Mesenteric fat pad (tissue), 1 donor: ENCODE results near the gene PRM2. TPM values are rescaled to one million over a fixed set of nuclear protein-coding genes. Genes with fewer than 3 reads are reported as not detected.
"Not testable (repeated sequence)": the region's sequence is repeated elsewhere in the genome, so short reads cannot be mapped to it uniquely, and the experiment has no call there.

Experiments used
- DNase-seq: peaks from one replicate; pipeline ENCODE4 v3.0.0-alpha.2; 2020; ENCODE audit warnings: low spot score
- total RNA-seq: library from RNA; stranded (reverse); fragmentation: NEBNext Ultra II Directional; extraction: Animal tissue kit (Norgen Biotek cat#: 25700); gene quantifications from one replicate; pipeline ENCODE4 v1.2.1, GENCODE V29; 2021
- donor health status: DM: yes; HTN: yes; CAD: no.

PRM2 gene
- total RNA-seq, 1 donor from 2014 or later, result not detected

DNA sequence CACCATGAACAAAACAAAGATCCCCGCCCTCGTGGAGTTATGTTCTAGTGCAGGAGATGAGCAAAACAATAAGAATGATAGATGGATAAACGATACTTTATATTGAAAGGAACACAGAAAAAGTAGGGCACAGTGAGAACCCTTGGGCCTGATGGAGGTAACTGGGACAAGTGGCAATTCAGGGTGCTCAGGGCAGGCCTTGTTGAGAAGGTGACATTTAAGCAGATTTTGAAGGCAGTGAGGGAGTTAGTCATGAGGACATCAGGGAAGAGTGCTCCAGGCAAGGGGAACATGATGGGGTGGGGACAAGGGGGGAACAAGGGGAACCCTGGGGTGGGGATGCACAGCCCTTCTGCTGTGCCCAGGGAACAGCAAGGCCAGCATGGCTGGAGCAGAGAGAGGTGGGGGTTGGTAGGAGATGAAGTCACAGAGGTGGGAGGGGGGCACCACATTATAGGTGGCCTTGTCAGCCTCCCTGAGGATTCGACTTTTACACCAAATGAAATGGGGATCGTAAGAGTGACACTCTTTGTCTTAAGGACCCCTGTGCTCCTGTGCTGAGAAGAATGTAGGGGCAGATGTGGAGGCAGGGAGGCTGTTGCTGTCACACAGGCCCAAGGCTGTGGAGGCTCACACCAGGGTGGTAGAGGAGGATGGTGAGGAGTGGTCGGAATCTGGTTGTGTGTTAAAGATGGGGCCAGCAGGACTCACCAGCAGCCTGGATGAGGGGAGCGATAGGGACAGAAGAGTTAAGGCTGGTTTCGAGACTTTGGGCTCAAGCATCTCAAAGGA lies 14.0 kb upstream of the PRM2 start:
- no peak for DNase-seq

DNA sequence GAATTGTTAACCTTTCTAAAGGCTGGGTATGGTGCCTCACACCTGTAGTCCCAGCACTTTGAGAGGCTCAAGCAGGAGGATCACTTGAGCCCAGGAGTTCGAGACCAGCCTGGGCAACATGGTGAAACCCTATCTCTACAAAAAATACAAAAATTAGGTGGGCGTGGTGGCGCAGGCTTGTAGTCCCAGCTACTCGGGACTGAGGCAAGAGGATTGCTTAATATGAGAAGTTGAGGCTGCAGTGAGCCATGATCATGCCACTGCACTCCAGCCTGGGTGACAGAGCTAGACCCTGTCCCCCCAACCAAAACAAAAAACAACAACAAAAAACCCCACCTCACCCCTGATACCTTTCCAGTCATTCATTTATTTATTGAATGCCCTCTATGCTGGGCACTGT lies 13.4 kb upstream of the PRM2 start:
- not testable (repeated sequence) for DNase-seq

DNA sequence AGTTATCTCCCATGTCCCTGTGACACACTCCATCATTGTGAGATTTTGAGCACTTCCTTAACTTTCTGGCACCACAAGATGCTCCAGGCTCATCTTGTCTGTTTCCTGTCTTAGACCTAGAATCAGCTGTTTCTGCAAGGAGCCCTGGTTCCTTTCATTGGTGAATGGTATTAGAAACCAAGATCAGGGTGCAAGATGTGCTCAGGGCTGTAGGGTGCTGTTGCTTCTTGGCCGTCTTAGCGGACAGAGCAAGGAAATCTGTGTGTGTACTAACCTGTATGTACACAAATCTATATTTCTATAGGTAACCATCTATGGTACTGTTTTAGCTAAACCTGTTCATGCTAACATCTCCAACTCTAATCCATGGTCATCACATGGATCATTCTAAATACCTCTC lies 12.9 kb upstream of the PRM2 start:
- no peak for DNase-seq

DNA sequence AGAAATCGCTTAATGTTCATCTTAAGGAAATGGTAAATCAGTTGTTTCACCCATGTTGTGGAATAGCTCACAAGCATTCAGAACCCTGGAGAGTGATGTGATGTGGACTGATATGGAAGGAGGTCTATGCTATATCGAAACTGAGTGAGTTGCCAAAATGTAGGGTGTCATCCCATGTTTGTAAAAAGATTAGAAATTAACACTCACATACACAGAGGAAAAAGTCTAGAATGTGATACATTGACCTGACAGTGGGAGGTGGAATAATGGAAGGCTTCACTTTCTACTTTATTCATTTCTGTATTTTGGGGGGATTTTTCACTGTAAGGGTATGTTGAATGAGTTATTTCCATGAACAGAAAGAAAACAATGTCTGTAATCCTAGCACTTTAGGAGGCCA lies 9.6 kb upstream of the PRM2 start:
- DNase-seq, result no peak

DNA sequence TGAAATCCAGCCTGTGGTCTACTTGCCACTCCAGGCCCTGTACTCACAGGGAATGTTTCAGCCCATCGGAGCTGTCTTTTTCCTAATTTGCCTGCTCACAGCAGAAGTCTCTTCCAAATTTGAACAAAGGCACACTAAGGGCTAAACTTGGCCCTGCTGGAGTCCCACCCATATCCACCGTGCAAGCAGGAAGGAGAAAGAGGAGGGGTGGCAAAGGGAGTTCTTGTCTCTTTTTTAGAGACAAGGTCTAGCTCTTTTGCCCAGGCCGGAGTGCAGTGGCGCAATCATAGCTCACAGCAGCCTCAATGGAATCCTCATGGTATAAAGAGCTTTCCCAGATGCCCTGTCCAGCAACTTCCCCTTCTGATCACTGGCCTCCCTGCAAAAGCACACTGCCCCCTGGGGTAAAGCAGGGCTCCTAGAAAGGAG lies 7.6 kb upstream of the PRM2 start:
- DNase-seq, result no peak

DNA sequence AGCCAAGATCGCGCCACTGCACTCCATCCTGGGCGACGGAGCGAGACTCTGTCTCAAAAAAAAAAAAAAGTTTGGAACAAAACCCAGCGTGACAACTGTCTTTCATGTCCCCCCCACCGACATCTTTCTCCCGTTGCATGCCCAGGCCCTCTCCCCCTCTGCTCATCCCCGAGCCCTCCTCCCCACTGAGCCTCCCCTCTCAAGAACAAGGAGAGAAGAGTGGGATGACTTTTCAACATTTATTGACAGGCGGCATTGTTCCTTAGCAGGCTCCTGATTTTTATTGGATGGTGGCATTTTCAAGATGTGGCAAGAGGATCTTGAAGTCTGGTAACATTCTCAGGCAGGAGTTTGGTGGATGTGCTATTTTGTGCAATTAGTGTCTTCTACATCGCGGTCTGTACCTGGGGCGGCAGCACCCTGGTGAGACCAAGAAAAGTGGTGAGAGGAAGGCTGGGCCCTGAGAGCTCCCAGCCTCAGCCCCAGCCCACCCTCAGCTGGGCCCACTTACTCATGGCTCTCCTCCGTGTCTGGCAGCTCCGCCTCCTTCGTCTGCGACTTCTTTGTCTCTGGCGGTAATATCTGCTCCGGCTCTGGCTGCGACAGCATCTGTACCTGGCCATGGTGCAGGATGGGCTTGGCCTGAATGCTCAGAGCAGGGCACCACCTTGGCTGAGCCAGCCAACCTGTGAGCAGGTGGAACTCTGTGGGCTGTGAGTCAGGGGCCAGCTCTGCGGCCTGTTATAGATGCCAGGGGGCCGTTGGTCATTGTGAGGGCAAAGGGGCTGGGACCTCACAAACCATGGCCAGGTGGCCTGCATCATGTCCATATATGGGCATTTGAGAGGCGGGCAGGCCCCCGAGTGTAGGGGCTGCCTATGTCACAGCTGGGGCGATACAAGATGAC lies 4.6 kb upstream of the PRM2 start, which contains the start of gene PRM1:
PRM1 (minus strand) TSS at position 715 of the 907 bp plus-strand sequence; CDS start at position 623, 92 bp downstream.
- no peak for DNase-seq

DNA sequence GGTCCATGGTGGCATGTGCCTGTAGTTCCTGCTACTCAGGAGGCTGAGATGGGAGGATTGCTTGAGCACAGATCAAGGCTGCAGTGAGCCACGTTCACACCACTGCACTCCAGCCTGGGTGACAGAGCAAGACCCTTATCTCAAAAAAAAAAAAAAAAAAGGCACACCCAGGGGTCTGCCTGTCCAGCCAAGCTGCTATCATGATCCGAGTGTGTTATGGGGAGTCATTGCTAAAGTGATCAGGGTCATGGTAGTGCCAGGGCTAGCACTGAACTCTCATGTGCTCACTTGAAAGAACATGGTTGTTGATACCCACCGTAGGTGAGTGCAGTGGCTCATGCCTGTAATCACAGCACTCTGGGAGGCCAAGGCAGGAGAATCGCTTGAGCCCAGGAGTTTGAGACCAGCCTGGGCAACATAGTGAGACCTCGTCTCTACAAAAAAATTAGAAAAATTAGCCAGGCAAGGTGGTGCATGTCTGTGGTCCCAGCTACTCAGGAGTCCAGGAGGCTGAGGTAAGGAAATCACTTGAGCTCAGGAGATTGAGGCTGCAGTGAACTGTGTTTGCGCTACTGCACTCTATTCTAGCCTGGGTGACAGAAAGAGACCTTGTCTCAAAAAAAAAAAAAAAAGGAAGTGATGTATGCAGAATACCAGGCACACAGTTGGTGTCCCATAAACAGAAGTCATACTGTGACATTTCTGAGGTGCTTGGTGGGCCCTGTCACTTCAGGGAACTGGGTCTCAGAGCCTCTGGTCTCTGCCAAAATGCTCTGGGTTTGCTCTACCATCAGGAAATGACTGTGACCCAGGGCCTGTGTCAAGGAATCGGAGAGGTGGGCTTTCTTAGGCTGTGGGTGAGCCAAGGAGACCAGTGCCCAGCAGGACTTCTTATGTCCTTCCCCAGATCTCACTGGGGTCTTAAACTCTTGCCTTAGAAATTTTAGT lies 2.7 kb upstream of the PRM2 start:
- DNase-seq, result no peak

DNA sequence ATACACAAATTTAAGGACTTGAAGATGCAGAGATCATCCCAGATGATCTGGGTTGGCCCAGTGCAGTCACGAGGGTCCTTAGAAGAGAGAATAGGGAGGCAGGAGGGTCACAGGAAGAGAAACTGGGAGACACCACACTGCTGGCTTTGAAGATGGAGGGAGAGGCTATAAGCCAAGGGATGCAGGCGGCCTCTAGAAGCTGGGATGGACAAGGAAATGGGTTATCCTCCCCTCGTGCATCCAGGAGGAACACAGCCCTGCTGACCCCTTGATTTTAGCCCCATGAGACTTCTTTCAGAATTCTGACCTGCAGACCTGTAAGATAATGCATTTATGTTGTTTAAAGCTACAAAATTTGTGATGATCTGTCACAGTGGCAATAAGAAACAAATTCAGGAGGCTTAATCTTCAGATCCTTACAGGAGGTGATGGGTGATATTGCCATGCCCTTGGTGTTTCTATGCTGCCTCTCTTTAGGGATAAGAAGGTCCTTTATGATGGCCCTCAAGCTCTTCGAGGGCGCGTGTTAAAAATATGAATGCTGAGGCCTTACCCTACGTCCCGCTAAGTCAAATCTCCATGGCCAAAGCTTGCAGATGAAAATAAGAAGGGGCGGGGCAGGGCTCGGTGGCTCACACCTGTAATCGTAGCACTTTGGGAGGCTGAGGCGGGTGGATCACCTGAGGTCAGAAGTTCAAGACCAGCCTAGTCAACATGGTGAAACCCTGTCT lies 1.5 kb upstream of the PRM2 start:
- DNase-seq, result no peak

DNA sequence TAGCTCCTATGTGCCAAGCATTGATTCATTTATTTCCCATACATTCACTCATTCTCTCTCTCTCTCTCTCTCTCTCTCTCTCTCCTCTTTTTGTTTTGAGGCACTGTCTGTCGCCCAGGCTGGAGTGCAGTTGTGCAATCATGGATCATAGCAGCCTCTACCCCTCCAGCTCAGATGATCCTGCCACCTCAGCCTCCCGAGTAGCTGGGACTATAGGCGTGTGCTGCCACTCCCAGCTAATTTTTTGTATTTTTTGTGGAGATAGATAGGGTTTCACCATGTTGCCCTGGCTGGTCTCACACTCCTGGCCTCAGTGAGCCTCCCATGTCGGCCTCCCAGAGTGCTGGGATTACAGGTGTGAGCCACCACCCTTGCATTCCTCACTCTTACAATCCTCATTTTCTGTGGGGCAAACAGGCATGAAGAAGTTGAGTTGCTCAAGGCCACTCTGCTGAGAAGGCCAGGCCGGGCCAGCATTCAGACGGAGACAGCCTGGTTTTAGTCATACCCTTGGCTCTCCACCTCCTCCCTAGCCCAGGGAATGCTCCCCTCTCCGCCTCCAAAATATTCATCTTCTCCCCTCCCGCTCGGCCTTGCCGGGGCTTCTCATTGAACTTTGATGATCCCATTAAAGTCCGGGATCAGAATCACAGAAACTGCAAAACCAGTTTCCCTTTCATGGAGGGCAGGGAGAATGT lies 765 bp upstream of the PRM2 start:
- no peak for DNase-seq

DNA sequence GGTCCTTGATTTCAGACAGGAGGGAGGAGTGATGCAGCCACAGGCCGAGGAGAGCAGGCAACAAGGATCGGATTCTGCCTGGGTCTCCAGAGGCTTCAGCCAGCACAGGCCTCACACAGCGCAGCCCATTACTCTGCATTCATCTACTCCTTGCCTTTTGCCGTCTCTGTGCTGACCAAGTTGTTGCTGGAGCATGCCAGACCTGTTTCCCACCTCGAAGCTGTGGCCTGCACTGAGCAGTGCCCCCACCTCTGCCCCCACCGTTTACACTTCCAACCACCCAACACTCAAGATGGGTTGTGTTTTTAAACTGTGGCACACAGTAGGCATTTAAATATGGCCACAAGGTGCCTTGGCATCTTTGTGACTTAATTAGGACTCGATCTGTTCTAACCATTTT lies 1.3 kb downstream of the PRM2 start:
- no peak for DNase-seq

DNA sequence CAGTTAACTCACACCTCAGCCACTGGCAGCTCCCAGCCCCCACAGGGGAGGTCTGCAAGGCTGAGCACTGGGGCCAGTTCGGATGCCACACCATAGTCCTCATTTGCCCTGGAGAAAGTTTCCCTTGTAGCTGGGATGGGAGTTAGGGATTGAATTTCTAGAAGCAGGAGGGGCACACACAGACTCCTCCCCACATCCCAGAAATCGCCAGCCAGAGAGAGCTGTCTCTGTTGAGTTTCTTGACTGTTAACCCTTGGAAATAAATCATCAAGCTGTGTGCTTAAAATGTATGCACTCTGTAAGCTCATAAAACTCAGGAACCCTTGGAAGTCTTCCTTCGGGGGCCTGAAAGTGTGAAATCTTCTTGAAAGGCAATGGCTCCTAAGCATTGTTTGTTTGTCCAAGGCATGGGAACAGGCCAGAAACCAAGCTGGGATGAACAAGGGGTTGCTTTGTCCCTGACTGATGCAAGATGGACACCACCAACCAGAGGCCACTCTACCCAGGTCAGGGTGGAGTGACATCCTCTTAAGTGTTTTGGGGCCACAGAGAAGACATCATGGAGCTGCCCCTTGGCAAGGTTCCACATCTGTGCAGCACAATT lies 2.5 kb downstream of the PRM2 start:
- no peak for DNase-seq

DNA sequence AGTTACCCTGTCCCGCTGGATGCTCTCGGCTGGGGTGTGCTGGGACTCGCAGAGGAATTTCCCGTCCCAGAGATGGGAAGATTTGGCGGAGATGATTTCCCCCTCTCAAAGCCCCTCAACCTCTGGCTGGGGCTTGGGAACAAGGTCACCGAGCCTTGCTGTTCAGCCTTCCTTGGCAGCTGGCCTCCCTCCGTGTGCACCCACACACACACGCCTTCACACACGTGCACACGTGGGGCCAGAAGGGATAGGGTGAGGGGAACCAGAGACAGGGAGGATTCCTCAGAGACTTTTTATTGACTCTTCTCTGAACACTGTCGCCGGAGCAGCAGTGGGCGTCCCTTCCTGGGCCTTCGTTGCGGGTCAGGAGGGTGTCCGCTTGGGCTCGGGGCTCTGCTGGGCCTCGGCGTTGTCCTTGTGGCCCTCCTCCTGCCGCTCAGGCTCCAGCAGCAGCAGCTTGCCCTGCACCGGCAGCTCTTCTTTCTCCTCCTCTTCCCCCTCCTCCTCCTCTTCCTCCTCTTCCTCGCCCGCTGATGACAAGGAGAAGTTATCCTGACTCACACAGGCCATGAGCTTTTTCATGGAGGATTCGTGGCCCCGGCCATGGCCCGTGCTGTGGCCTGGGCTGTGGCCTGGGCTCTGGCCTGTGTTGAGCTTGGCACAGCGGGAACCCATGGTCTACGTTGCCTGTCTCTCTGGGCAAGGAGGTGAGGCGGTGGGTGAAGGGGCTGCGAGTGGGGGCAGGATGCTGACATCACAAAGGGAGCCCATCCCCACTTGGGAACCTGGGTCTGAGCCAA lies 3.2 kb downstream of the PRM2 start, which contains the start of gene PRM3:
PRM3 (minus strand) TSS at position 709 of the 800 bp plus-strand sequence; CDS start at position 675, 34 bp downstream.
- DNase-seq, result no peak

DNA sequence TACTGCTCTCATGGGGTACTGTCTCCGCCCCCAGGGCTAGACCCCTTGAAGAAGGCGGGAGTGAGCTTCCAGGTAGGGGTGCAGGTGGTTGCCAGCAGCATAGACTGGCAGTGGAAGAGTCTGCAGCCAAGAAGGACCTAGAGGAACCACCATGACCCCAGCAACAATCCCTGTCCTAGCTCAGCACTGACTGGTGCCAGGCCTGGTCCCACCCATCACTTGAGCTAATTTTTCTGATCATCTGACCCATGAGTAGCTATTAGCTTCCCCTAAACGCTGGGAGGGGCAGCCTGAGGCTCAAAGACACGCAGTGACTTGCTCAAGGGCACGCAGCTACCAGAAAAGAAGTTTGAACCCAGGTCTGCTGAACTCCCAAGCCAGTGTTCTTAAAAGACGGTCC lies 3.8 kb downstream of the PRM2 start:
- DNase-seq, result no peak

DNA sequence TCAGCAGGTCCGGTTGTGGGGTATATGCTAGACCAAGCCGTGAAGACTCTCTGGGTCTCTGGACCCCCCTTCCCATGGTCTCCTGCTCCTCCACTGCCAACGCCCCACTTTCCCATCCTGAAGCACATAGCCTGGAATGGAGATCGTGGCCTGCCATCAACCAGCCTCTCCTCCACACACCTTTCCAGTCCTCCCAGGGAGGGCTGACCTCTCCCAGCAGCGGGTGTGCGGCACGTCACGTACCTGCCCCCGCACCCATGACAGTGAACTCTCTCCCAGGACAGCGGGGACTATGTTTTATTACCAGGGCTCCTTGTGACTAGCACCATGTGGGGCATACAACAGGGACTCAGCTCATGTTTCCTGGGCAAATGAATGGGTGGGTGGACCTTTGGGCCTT lies 4.7 kb downstream of the PRM2 start:
- no peak for DNase-seq

DNA sequence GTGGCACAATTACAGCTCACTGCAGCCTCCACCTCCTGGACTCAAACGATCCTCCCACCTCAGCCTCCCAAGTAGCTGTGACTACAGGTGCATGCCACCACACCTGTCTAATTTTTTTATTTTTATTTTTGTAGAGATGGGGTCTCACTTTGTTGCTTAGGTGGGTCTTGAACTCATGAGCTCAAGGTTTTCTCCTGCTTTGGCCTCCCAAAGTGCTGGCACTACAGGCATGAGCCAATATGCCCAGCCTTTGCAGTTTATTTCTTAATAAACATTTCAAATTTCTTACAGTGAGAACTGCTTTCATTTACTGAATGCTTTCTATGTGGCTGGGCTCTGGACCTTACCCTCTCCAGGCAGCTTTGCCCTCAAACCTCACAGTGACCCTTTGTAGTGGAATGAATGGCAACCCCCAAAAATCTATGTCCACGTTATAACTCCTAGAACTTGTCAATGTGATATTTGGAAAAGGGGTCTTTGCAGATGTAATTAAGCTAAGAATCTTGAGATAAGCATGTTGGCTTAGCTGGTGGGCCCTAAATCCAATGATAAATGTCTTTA lies 5.6 kb downstream of the PRM2 start:
- no peak for DNase-seq

DNA sequence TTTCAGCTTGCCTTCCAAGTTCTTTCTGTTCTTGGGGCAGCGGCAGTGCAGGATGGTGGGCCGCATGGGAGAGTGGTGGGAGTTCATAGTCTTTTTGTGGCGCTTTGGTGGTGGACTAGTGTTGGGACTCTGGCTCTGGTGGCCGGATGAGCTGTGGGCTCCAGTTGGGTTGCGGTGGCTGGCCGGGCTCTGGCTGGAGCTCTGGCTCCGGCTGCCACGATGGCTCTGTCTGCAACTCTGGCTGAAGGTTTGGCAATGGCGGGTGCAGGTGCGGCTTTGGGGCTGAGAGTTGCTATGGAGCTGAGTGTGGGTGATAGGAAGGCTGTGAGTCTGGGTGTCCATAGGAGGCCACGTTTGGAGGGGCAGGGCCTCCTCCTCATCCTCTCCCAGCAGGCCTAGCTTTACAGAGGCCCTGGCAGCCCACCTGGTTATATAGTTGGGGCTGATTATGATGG lies 7.3 kb downstream of the PRM2 start, which contains the start of gene TNP2:
TNP2 (minus strand) TSS at position 405 of the 455 bp plus-strand sequence; CDS start at position 342, 63 bp downstream.
- DNase-seq, result no peak

DNA sequence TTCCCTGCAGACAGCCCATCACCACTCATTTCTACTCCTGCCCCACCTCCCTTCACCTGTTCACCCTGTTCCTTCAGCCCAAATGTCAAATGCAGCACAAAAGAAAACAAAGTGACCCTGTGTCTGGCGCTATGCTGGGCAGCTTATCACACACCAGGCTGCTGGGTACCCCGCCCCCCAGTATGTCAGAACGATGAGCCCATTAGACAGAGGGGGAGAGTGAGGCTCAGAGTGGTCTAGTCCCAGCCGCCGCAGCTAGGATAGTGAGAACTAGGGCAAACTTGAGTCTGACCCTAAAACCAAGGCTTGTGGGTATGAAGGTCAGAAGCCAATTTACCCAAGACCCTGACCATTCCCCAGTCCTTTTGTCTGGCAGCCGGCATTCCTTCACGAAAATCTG lies 11.2 kb downstream of the PRM2 start:
- DNase-seq, result no peak
